Globus pallidus (tissue), 1 donor: ENCODE measurements around the gene MISP3.

Experiments
- DNase-seq: peaks from one replicate; pipeline ENCODE4 v3.0.0-alpha.2; 2015; ENCODE audit warnings: low spot score

MISP3 gene

GRCh38 chr19:14080887-14081796, 8.6 kb downstream of the MISP3 start:
- peak; percentile 99 for DNase-seq

- peak; percentile 38 for DNase-seq
Observed at GRCh38 chr19:14081797-14082674, 9.4 kb downstream of the MISP3 start.

- no peak for DNase-seq
Observed at GRCh38 chr19:14082675-14082960, 10.0 kb downstream of the MISP3 start.

- DNase-seq = no peak
Observed at GRCh38 chr19:14085309-14085995, 12.9 kb downstream of the MISP3 start, which contains the start of gene C19orf67. C19orf67 (minus strand) TSS chr19:14085783; CDS start chr19:14085627, 156 bp downstream.

- DNase-seq = no peak
Observed at GRCh38 chr19:14086098-14086497, 13.5 kb downstream of the MISP3 start.

GRCh38 chr19:14088634-14089411, 16.2 kb downstream of the MISP3 start:
- no peak for DNase-seq

- no peak for DNase-seq
Observed at GRCh38 chr19:14089412-14089661, 16.8 kb downstream of the MISP3 start.

GRCh38 chr19:14089662-14090508, 17.3 kb downstream of the MISP3 start:
- DNase-seq = peak; percentile 50

GRCh38 chr19:14090509-14091080, 18.0 kb downstream of the MISP3 start, which contains the start of gene SAMD1:
SAMD1 (minus strand) TSS chr19:14090751.
- DNase-seq = peak; percentile 88

- no peak for DNase-seq
Observed at GRCh38 chr19:14091081-14091812, 18.7 kb downstream of the MISP3 start.

- no peak for DNase-seq
Observed at GRCh38 chr19:14091813-14092462, 19.4 kb downstream of the MISP3 start.

- no peak for DNase-seq
Observed at GRCh38 chr19:14093117-14093823, 20.7 kb downstream of the MISP3 start.

- DNase-seq = no peak
Observed at GRCh38 chr19:14094854-14095253, 22.3 kb downstream of the MISP3 start.

GRCh38 chr19:14096272-14096992, 23.8 kb downstream of the MISP3 start:
- DNase-seq = no peak

GRCh38 chr19:14097532-14098151, 25.1 kb downstream of the MISP3 start:
- DNase-seq = no peak

GRCh38 chr19:14101003-14101545, 28.5 kb downstream of the MISP3 start:
- no peak for DNase-seq

GRCh38 chr19:14102102-14102696, 29.6 kb downstream of the MISP3 start:
- DNase-seq = no peak
